HG03039 (cell line): ENCODE measurements around the gene CTU1.
"Not testable (repeated sequence)": the region's sequence is repeated elsewhere in the genome, so short reads cannot be mapped to it uniquely, and the experiment has no call there.

ENCODE experiments used
- ATAC-seq: cut with Tn5 transposase; IDR thresholded peaks from one replicate; pipeline ENCODE4 v1.9.1; 2021; ENCODE audit warnings: mild to moderate bottlenecking, moderate library complexity; ENCODE audit not compliant: unreplicated experiment

Gene CTU1

GRCh38 chr19:51108066-51108804 lies at the start of gene CTU1:
Gene CTU1 (minus strand): TSS chr19:51108409. CDS start chr19:51104569, 3,840 bp downstream.
- peak; percentile 92 for ATAC-seq

GRCh38 chr19:51157265-51157664 lies 49.1 kb upstream of the CTU1 start:
- no peak for ATAC-seq

- no peak for ATAC-seq
Measured at GRCh38 chr19:51156710-51157109, 48.5 kb upstream of the CTU1 start.

- no peak for ATAC-seq
Measured at GRCh38 chr19:51150627-51151026, 42.4 kb upstream of the CTU1 start.

- ATAC-seq = no peak
Measured at GRCh38 chr19:51148580-51148979, 40.4 kb upstream of the CTU1 start.

GRCh38 chr19:51147663-51148062 lies 39.5 kb upstream of the CTU1 start:
- no peak for ATAC-seq

- no peak for ATAC-seq
Measured at GRCh38 chr19:51146751-51147150, 38.5 kb upstream of the CTU1 start.

GRCh38 chr19:51145916-51146493 lies 37.8 kb upstream of the CTU1 start:
- no peak for ATAC-seq

- no peak for ATAC-seq
Measured at GRCh38 chr19:51144482-51145045, 36.4 kb upstream of the CTU1 start.

GRCh38 chr19:51143486-51143885 lies 35.3 kb upstream of the CTU1 start:
- no peak for ATAC-seq

- ATAC-seq = not testable (repeated sequence)
Measured at GRCh38 chr19:51142809-51143475, 34.7 kb upstream of the CTU1 start.

- ATAC-seq = no peak
Measured at GRCh38 chr19:51142119-51142518, 33.9 kb upstream of the CTU1 start, which contains the start of gene SIGLEC7. Gene SIGLEC7 (plus strand): TSS chr19:51142301. CDS start chr19:51142370, 69 bp downstream.

GRCh38 chr19:51141181-51141580 lies 33.0 kb upstream of the CTU1 start:
- no peak for ATAC-seq

GRCh38 chr19:51140441-51140840 lies 32.2 kb upstream of the CTU1 start:
- no peak for ATAC-seq

GRCh38 chr19:51139299-51140014 lies 31.2 kb upstream of the CTU1 start:
- no peak for ATAC-seq

GRCh38 chr19:51138549-51138979 lies 30.4 kb upstream of the CTU1 start:
- no peak for ATAC-seq

GRCh38 chr19:51137792-51138425 lies 29.7 kb upstream of the CTU1 start:
- no peak for ATAC-seq

- ATAC-seq = no peak
Measured at GRCh38 chr19:51136851-51137551, 28.8 kb upstream of the CTU1 start.

- no peak for ATAC-seq
Measured at GRCh38 chr19:51135986-51136762, 28.0 kb upstream of the CTU1 start.
